ENCODE results near the gene MADD.

- TF ChIP-seq CTCF (conservative IDR thresholded peaks at IDR 0.05 in 1 of 2, IDR thresholded peaks at IDR 0.05 in 1 of 2; ENCODE audit: low read depth in 1 of 2, low read length in 2 of 2) (no peak), EZH2 (IDR thresholded peaks at IDR 0.05; ENCODE audit: low read length, missing control alignments) (no peak)
Measured at GRCh38 chr11:47331454-47332302, 61.7 kb downstream of the MADD start.
